ENCODE data around the gene TUFM. TPM values are rescaled to one million over a fixed set of nuclear protein-coding genes. Genes with fewer than 3 reads are reported as not detected.

The TUFM gene
- polyA plus RNA-seq, 3 donors: 146 to 157 (median 148) TPM

DNA sequence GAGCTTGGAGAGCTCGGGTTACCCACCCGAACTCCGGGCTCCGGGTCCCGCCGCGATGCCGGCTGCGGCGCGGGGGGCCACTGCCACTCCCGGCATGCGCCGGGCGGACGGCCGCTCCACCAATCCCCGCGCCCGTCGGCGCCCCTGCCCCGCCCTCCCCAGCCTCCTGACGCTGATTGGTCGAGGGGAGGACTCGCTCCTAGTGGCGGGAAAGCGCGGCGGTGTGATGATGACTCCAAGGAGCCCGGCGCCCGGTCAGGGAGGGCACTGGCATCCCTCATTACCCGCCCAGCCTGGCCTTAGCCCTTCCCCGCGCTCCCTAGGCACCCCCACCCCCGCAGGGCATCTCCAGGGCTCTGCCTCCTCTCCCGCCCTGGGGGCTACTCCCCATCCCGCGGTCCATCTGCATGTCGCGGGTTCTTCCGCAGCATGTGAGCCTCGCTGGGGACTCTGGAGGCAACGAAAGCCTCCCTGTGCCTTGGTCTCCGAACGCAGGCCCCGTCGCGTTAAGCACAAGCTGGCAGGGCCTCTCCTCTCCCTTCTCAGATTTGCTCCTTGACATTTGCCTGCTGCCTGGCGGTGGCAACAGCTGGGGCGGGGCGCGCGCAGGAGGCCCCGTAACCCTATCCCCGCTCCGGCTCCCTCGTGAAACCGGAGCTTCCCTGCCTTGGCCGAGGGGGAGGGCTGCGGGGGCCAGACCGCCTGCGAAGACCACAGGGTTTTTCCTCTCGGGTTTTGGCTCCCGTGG lies 33.9 kb upstream of the TUFM start:
- WGBS (ENCODE audit: insufficient coverage): under 1% methylated on average over 66 of the region's 66 CpGs
- Histone ChIP-seq H2AFZ (ENCODE audit: insufficient read depth, low read depth, low read length, poor library complexity, severe bottlenecking) (peak overlapping the region; percentile 99), H3K36me3 (replicated peaks in 1 of 2; ENCODE audit: control insufficient read depth in 1 of 2, insufficient read depth in 2 of 2, low read length in 2 of 2) (no peaks in the 10 kb centered on the region), H3K27ac (ENCODE audit: low read depth in 1 of 2, low read length in 2 of 2) (no peak overlapping the region), H3K4me3 (replicated peaks in 1 of 3; ENCODE audit: low read depth in 2 of 3, low read length in 3 of 3) (peak overlapping the region; percentile 68 to 86 (median 70)), H3K79me2 (ENCODE audit: insufficient read depth, low read length) (no peaks in the 10 kb centered on the region), H3K9ac (ENCODE audit: insufficient read depth, low read length, poor library complexity, severe bottlenecking) (peak overlapping the region; percentile 52), H3K27me3 (ENCODE audit: control insufficient read depth in 2 of 2, insufficient read depth in 2 of 2, low read length in 2 of 2) (peaks cover 0 to 11% of the 10 kb centered on the region in 2 donors), H3K9me3 (replicated peaks in 1 of 2; ENCODE audit: control insufficient read depth in 1 of 2, insufficient read depth in 1 of 2, low read length in 2 of 2) (no peaks in the 10 kb centered on the region), H3K4me2 (replicated peaks; ENCODE audit: extremely low read depth, low read length, poor library complexity, severe bottlenecking) (peak overlapping the region; percentile 93), H3K4me1 (ENCODE audit: control insufficient read depth in 1 of 2, insufficient read depth in 2 of 2, low read length in 2 of 2) (peaks cover 14 to 19% of the 10 kb centered on the region in 2 donors), H4K20me1 (ENCODE audit: insufficient read depth, low read length) (no peaks in the 10 kb centered on the region)
- Mint-ChIP-seq H3K27ac (no peak overlapping the region), H3K27me3 (ENCODE audit: low read depth in 3 of 3) (peaks cover 20 to 27% (median 21%) of the 10 kb centered on the region in 3 donors), H3K36me3 (no peaks in the 10 kb centered on the region), H3K4me3 (peak overlapping the region; percentile 86 to 94), H3K4me1 (peaks cover 22% of the 10 kb centered on the region), H3K9me3 (peaks cover 0 to 3% (median 0%) of the 10 kb centered on the region in 7 donors)
- DNase-seq: peak; percentile 77 to 83 (median 80)
- TF ChIP-seq, protein P1, sequence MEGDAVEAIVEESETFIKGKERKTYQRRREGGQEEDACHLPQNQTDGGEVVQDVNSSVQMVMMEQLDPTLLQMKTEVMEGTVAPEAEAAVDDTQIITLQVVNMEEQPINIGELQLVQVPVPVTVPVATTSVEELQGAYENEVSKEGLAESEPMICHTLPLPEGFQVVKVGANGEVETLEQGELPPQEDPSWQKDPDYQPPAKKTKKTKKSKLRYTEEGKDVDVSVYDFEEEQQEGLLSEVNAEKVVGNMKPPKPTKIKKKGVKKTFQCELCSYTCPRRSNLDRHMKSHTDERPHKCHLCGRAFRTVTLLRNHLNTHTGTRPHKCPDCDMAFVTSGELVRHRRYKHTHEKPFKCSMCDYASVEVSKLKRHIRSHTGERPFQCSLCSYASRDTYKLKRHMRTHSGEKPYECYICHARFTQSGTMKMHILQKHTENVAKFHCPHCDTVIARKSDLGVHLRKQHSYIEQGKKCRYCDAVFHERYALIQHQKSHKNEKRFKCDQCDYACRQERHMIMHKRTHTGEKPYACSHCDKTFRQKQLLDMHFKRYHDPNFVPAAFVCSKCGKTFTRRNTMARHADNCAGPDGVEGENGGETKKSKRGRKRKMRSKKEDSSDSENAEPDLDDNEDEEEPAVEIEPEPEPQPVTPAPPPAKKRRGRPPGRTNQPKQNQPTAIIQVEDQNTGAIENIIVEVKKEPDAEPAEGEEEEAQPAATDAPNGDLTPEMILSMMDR (IDR thresholded peaks at IDR 0.05): peak; percentile 20
- intact Hi-C loops (cut with micrococcal nuclease): loop anchor here (2.0 to 5.0 kb wide), 3 partner anchors 15 to 65 kb away; no protein-coding TSS in a partner anchor

DNA sequence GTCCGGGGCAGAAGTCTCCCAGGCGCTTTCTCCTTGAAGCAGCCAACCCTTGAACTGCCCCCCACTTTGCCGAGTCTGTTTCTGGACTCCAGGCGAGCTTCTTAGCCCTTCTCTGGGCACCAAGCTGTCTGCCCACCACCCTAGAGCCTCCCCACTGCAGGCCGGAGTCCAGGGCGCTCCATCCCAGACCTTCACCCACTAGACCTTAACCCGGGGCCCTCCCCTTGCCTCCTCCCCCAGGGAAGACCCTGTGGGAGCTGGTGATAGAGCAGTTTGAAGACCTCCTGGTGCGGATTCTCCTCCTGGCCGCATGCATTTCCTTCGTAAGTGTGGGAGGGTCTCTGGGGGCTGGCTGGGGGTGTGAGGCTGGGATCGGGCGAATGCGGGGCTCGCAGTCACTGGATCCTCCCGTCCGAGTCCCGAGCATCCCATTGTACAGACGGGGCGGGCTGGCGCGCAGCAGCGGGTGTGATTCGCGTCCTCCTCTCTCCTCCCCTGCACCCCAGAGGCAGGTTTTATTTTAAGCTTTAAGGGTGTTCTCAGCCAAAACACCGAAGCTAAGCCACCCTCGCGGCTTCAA lies 33.2 kb upstream of the TUFM start:
- H3K36me3 Mint-ChIP-seq: peaks cover under 1 to 5% of the 10 kb centered on the region in 2 donors
- intact Hi-C loops (cut with micrococcal nuclease): no loop called here

More for the DNA sequence above, 33.2 kb upstream of the TUFM start:
- WGBS (ENCODE audit: insufficient coverage): 3% methylated on average over 9 of the region's 27 CpGs
- peak overlapping the region; percentile 52 for H3K9ac ChIP-seq (ENCODE audit: insufficient read depth, low read length, poor library complexity, severe bottlenecking)
- Mint-ChIP-seq H3K9me3 (peaks cover 0 to 3% (median 0%) of the 10 kb centered on the region in 7 donors), H3K4me1 (peaks cover 22% of the 10 kb centered on the region), H3K27ac (peak overlapping the region in 3 of 7 donors; percentile 42 to 78 (median 42)), H3K4me3 (peak overlapping the region; percentile 86 to 94), H3K27me3 (ENCODE audit: low read depth in 3 of 3) (peaks cover 20 to 27% (median 21%) of the 10 kb centered on the region in 3 donors)
- peak overlapping the region; percentile 99 for H2AFZ ChIP-seq (ENCODE audit: insufficient read depth, low read depth, low read length, poor library complexity, severe bottlenecking)
- H4K20me1 ChIP-seq (ENCODE audit: insufficient read depth, low read length): peaks cover 3% of the 10 kb centered on the region
- H3K79me2 ChIP-seq (ENCODE audit: insufficient read depth, low read length): no peaks in the 10 kb centered on the region
- no peak for DNase-seq
- H3K36me3 ChIP-seq (replicated peaks in 1 of 2; ENCODE audit: control insufficient read depth in 1 of 2, insufficient read depth in 2 of 2, low read length in 2 of 2): peaks cover 3% of the 10 kb centered on the region in 2 donors
- TF ChIP-seq, protein P1 (IDR thresholded peaks at IDR 0.05): no peak
- peak overlapping the region; percentile 93 for H3K4me2 ChIP-seq (replicated peaks; ENCODE audit: extremely low read depth, low read length, poor library complexity, severe bottlenecking)
- peaks cover 14 to 19% of the 10 kb centered on the region in 2 donors for H3K4me1 ChIP-seq (ENCODE audit: control insufficient read depth in 1 of 2, insufficient read depth in 2 of 2, low read length in 2 of 2)
- peaks cover 0 to 11% of the 10 kb centered on the region in 2 donors for H3K27me3 ChIP-seq (ENCODE audit: control insufficient read depth in 2 of 2, insufficient read depth in 2 of 2, low read length in 2 of 2)
- peak overlapping the region; percentile 68 to 86 (median 70) for H3K4me3 ChIP-seq (replicated peaks in 1 of 3; ENCODE audit: low read depth in 2 of 3, low read length in 3 of 3)
- no peak overlapping the region for H3K27ac ChIP-seq (ENCODE audit: low read depth in 1 of 2, low read length in 2 of 2)
- no peaks in the 10 kb centered on the region for H3K9me3 ChIP-seq (replicated peaks in 1 of 2; ENCODE audit: control insufficient read depth in 1 of 2, insufficient read depth in 1 of 2, low read length in 2 of 2)

All from CD14-positive monocyte (primary cell).